ENCODE data around the gene PROC.

The PROC gene

DNA sequence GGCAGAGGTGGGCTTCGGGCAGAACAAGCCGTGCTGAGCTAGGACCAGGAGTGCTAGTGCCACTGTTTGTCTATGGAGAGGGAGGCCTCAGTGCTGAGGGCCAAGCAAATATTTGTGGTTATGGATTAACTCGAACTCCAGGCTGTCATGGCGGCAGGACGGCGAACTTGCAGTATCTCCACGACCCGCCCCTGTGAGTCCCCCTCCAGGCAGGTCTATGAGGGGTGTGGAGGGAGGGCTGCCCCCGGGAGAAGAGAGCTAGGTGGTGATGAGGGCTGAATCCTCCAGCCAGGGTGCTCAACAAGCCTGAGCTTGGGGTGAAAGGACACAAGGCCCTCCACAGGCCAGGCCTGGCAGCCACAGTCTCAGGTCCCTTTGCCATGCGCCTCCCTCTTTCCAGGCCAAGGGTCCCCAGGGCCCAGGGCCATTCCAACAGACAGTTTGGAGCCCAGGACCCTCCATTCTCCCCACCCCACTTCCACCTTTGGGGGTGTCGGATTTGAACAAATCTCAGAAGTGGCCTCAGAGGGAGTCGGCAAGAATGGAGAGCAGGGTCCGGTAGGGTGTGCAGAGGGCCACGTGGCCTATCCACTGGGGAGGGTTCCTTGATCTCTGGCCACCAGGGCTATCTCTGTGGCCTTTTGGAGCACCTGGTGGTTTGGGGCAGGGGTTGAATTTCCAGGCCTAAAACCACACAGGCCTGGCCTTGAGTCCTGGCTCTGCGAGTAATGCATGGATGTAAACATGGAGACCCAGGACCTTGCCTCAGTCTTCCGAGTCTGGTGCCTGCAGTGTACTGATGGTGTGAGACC is at the start of gene PROC:
Gene PROC, plus strand, starts transcription at position 128 of the 812 bp plus-strand sequence. CDS start 1,516 bp downstream, outside the sequence.
- Histone ChIP-seq H3K9ac (ENCODE audit: low read depth, low read length) (no peak within 1 kb of the TSS), H3K9me3 (ENCODE audit: control insufficient read depth, insufficient read depth, low read length) (no peaks in the 10 kb centered on the region), H3K4me1 (ENCODE audit: insufficient read depth, low read length) (peaks cover 6% of the 10 kb centered on the region; the same call in 1 of the 2 replicates), H3K36me3 (ENCODE audit: insufficient read depth, low read length) (no peaks in the 10 kb centered on the region)

- Histone ChIP-seq H3K9ac (ENCODE audit: low read depth, low read length) (no peak overlapping the region), H3K4me1 (ENCODE audit: insufficient read depth, low read length) (peaks cover 8% of the 10 kb centered on the region; the same call in 1 of the 2 replicates), H3K36me3 (ENCODE audit: insufficient read depth, low read length) (no peaks in the 10 kb centered on the region), H3K9me3 (ENCODE audit: control insufficient read depth, insufficient read depth, low read length) (peaks cover 13% of the 10 kb centered on the region)
These were observed 48.2 kb upstream of the PROC start for GRCh38 chr2:127370010-127370409.

DNA sequence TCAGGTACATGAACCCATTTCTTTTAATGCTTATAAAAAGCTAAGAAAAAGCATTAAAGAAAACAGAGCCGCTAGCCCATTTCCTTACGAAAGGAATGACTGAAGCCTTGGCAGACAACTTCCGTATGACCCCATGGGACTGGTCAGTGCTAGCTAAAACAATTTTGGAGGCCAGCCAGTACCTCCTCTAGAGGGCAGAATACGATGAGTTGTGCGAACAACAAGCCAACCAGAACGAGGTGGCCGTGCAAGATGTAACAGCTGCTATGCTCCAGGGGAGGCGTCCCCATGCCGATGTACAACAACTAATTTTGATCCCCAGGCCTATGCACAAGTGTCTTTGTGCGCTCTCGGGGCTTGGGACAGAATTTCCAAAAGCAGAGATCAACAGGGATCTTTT is 47.2 kb upstream of the PROC start:
- Histone ChIP-seq H3K4me1 (ENCODE audit: insufficient read depth, low read length) (peaks cover 5% of the 10 kb centered on the region; the same call in 1 of the 2 replicates), H3K9me3 (ENCODE audit: control insufficient read depth, insufficient read depth, low read length) (peaks cover 13% of the 10 kb centered on the region), H3K9ac (ENCODE audit: low read depth, low read length) (no peak overlapping the region), H3K36me3 (ENCODE audit: insufficient read depth, low read length) (no peaks in the 10 kb centered on the region)

DNA sequence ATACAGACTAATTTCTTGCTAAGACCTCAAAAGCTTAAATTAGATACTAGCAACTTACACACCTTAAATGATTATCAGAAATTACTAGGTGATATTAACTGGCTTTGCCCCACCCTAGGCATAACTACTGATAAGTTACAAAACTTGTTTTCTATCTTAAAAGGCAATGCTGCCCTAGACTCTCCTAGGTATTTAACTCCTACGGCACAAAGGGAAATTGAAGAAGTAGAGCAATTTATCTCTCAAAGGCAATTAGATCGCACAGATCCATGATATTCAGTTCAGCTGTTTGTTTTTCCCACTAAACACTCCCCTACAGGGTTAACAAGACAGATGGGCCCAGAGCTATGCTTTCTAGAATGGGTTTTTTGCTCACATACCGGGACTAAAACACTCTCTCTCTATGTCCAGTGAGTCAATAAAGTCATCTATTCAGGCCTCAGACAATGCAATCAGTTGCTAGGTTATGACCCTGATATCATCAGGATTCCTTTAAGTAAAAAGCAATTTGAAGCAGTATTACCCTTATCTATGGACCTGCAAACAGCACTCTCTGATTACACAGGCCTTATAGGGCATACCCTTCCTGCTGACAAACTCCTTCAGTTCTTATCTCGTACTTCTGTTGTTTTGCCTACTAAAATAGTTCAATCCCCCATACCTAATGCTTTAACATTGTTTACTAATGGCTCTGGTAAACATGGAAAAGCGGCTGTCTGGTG is 44.7 kb upstream of the PROC start:
- Histone ChIP-seq H3K9ac (ENCODE audit: low read depth, low read length) (no peak overlapping the region), H3K36me3 (ENCODE audit: insufficient read depth, low read length) (no peaks in the 10 kb centered on the region), H3K9me3 (ENCODE audit: control insufficient read depth, insufficient read depth, low read length) (peaks cover 13% of the 10 kb centered on the region), H3K4me1 (ENCODE audit: insufficient read depth, low read length) (peaks cover 5% of the 10 kb centered on the region; the same call in 1 of the 2 replicates)

DNA sequence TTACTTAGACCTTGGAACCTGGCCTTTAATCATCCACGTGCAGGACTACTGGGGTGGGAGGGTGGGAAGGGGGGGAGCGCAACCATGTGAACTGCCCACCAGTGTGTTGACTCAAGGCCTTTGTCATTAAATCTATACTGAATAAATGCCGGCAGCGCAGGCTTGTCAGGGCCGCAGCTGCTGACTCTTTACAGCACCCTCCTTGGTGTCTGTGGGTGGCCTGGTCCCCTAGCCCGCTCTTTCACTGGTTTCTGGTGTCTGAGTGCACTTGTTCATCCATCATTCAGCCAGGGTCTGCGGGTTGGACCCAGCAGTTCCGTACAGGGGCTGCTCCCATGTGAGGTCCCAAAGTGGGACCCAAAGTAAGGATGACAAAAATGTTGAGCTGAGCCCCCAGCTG is 42.0 kb upstream of the PROC start:
- peaks cover 13% of the 10 kb centered on the region for H3K9me3 ChIP-seq (ENCODE audit: control insufficient read depth, insufficient read depth, low read length)
- no peak overlapping the region for H3K9ac ChIP-seq (ENCODE audit: low read depth, low read length)
- H3K36me3 ChIP-seq (ENCODE audit: insufficient read depth, low read length), result no peaks in the 10 kb centered on the region
- peaks cover 2% of the 10 kb centered on the region; the same call in 1 of the 2 replicates for H3K4me1 ChIP-seq (ENCODE audit: insufficient read depth, low read length)

- Histone ChIP-seq H3K9ac (ENCODE audit: low read depth, low read length) (no peak overlapping the region), H3K36me3 (ENCODE audit: insufficient read depth, low read length) (no peaks in the 10 kb centered on the region), H3K4me1 (ENCODE audit: insufficient read depth, low read length) (peaks cover 2% of the 10 kb centered on the region; the same call in 1 of the 2 replicates), H3K9me3 (ENCODE audit: control insufficient read depth, insufficient read depth, low read length) (peaks cover 13% of the 10 kb centered on the region)
These were observed 41.0 kb upstream of the PROC start for GRCh38 chr2:127377262-127377661.

DNA sequence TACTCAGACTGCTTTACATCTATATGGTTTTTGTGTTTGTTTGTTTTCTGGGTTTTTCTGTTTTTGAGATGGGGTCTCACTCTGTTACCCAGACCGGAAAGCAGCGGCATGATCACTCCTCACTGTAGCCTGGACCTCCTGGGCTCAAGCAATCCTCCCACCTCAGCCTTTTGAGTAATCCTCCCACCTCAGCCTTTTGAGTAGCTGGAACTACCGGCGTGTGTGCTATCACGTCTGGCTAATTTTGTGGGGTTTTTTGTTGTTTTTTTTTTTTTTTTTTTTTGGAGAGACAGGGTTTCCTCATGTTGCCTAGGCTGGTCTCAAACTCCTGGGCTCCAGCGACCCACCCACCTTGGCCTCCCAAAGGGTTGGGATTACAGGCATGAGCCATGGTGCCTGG is 39.5 kb upstream of the PROC start:
- no peaks in the 10 kb centered on the region for H3K36me3 ChIP-seq (ENCODE audit: insufficient read depth, low read length)
- peaks cover 2% of the 10 kb centered on the region; the same call in 1 of the 2 replicates for H3K4me1 ChIP-seq (ENCODE audit: insufficient read depth, low read length)
- H3K9me3 ChIP-seq (ENCODE audit: control insufficient read depth, insufficient read depth, low read length), result peaks cover 4% of the 10 kb centered on the region
- no peak overlapping the region for H3K9ac ChIP-seq (ENCODE audit: low read depth, low read length)

DNA sequence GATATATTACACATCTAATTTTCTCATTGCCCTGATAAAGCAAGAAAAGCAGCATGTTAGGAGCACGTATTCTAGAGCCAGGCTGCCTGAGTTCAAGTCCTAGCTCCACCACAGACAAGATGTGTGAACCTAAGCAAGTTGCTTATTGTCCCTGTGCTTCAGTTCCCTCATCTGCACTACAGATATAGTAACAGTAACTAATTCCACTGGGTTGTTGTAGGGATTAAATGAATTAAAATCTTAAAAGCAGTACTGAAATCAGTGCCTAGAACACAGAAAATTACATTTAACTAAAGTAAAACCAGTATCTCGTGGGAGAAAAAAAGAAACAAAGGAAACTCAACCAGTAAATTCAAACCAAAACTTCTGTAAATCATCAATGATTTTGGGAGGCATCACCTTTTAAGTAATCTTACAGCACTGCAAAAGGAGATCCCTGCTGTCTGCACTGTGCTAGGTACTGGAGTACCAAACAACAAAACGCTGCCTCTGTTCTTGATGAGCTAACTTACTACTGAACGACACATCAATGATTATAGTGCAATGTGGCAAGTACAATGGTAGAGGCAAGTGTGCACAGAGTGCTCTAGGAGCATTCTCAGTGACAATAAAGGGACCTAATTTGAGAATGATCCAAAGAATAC is 38.4 kb upstream of the PROC start:
- no peaks in the 10 kb centered on the region; the same call in 1 of the 2 replicates for H3K9me3 ChIP-seq (ENCODE audit: control insufficient read depth, insufficient read depth, low read length)
- peaks cover 2% of the 10 kb centered on the region; the same call in 1 of the 2 replicates for H3K4me1 ChIP-seq (ENCODE audit: insufficient read depth, low read length)
- H3K36me3 ChIP-seq (ENCODE audit: insufficient read depth, low read length), result no peaks in the 10 kb centered on the region

DNA sequence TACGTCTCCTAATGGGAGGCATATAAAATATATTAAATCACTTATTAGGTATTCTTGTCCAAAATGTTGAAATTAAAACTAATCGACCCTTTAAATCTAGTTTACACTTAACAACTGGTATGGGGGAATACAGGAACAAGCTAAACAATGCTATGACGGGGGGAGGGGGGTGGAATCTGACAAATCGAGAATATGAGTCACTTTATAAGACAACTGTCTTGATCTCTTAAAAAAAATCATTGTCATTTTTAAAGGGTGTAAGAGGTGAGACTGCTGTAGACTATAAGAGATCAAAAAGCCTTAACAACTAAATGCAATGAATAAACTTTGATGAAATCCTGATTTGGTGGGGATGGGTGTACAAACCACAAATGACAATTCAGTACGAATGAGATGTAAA is 36.5 kb upstream of the PROC start:
- Histone ChIP-seq H3K36me3 (ENCODE audit: insufficient read depth, low read length) (no peaks in the 10 kb centered on the region), H3K4me1 (ENCODE audit: insufficient read depth, low read length) (peaks cover 3% of the 10 kb centered on the region; the same call in 1 of the 2 replicates), H3K9me3 (ENCODE audit: control insufficient read depth, insufficient read depth, low read length) (no peaks in the 10 kb centered on the region; the same call in 1 of the 2 replicates), H3K9ac (ENCODE audit: low read depth, low read length) (no peak overlapping the region)

More for the DNA sequence above, 38.4 kb upstream of the PROC start:
- H3K9ac ChIP-seq (ENCODE audit: low read depth, low read length), result no peak overlapping the region

DNA sequence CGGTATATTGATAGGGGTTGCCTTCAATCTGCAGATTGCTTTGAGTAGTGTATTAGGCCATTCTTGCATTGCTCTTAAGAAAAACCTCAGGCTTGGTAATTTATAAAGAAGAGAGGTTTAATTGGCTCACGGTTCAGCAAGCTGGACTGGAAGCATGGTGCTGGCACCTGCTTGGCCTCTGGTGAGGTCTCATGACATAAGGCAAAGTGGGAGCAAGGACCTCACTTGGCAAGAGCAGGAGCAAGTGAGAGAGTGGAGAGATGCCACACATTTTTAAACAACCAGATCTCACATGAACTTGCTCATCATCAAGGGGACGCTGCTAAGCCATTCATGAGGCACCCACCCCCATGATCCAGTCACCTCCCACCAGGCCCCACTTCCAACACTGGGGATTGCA is 35.4 kb upstream of the PROC start:
- H3K9me3 ChIP-seq (ENCODE audit: control insufficient read depth, insufficient read depth, low read length), result no peaks in the 10 kb centered on the region
- H3K9ac ChIP-seq (ENCODE audit: low read depth, low read length), result no peak overlapping the region
- H3K4me1 ChIP-seq (ENCODE audit: insufficient read depth, low read length), result peaks cover 5% of the 10 kb centered on the region; the same call in 1 of the 2 replicates
- H3K36me3 ChIP-seq (ENCODE audit: insufficient read depth, low read length), result no peaks in the 10 kb centered on the region

DNA sequence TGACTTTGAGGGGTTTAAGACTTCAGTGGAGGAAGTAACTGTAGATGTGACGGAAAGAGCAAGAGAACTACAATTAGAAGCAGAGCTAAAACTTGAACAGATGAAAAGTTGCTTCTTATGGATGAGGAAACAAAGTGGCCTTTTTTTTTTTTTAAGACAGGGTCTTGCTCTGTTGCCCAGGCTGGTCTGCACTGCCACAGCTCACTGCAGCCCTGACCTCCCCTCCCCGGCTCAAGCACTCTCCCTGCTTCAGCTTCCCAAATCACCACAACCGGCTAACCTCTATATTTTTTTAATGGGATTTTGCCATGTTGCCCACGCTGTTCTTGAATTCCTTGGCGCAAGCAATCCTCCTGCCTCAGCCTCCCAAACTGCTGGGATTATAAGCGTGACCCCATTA is 33.7 kb upstream of the PROC start:
- H3K9ac ChIP-seq (ENCODE audit: low read depth, low read length), result no peak overlapping the region
- H3K36me3 ChIP-seq (ENCODE audit: insufficient read depth, low read length), result no peaks in the 10 kb centered on the region
- no peaks in the 10 kb centered on the region for H3K9me3 ChIP-seq (ENCODE audit: control insufficient read depth, insufficient read depth, low read length)
- H3K4me1 ChIP-seq (ENCODE audit: insufficient read depth, low read length), result peaks cover 11% of the 10 kb centered on the region; the same call in 1 of the 2 replicates

GRCh38 chr2:127386246-127386645 is 32.0 kb upstream of the PROC start:
- H3K36me3 ChIP-seq (ENCODE audit: insufficient read depth, low read length), result no peaks in the 10 kb centered on the region
- no peak overlapping the region; the same call in 1 of the 2 replicates for H3K9ac ChIP-seq (ENCODE audit: low read depth, low read length)
- H3K9me3 ChIP-seq (ENCODE audit: control insufficient read depth, insufficient read depth, low read length), result no peaks in the 10 kb centered on the region
- H3K4me1 ChIP-seq (ENCODE audit: insufficient read depth, low read length), result peaks cover 11% of the 10 kb centered on the region; the same call in 1 of the 2 replicates

DNA sequence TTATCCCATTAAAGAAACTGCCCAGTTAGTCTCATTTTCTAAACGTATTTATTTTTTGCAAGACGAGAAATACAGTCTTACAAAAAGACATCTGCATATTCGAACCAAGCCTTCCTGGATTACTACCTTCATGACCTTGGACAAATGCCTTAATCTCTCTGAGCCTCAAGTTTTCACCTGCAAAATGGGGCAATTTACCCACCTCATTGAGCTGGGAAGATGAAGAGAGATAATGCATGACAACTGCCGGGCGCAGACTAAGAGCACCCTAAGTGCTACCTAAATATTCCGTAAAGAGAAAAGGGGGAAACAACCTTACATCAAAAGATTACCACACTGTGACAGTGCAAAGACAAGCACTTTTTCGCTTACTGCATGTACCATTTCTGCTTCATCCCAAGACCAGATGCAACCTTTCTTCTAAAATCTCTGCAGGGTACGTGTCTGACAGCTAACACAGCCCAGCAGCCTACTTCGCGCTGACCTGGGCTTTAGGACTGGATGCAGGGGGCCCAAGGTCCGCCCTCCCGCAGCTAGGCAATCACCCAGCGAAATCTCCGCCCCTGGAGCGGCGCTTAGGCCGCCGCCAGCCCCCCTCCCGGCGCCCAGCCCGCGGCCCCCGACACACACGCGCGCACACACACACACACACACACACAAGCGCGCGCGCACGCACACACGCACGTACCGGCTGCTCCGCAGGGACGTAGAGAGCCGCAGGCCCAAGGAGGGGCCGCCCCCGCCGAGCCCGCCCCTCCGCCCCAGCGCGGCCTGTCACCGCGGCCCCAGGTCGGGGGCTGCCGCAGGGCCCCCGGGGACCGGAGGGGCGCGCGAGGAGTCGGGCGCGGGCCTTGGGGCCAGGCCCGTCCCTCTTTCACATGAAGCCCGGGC is 31.2 kb upstream of the PROC start:
- Histone ChIP-seq H3K9me3 (ENCODE audit: control insufficient read depth, insufficient read depth, low read length) (no peaks in the 10 kb centered on the region), H3K36me3 (ENCODE audit: insufficient read depth, low read length) (no peaks in the 10 kb centered on the region), H3K4me1 (ENCODE audit: insufficient read depth, low read length) (peaks cover 11% of the 10 kb centered on the region; the same call in 1 of the 2 replicates), H3K9ac (ENCODE audit: low read depth, low read length) (peak overlapping the region; percentile 64)

Measured in ES-I3 (cell line).